ENCODE results near the gene C17orf50. TPM values are rescaled to one million over a fixed set of nuclear protein-coding genes. Genes with fewer than 3 reads are reported as not detected.
A peak's percentile ranks its signal among the peaks of the same experiment; 100 is the strongest.
"Not testable (repeated sequence)": the region's sequence is repeated elsewhere in the genome, so short reads cannot be mapped to it uniquely, and the experiment has no call there.

Gene C17orf50
- total RNA-seq, 2 experiments from 2014 or later = not detected

DNA sequence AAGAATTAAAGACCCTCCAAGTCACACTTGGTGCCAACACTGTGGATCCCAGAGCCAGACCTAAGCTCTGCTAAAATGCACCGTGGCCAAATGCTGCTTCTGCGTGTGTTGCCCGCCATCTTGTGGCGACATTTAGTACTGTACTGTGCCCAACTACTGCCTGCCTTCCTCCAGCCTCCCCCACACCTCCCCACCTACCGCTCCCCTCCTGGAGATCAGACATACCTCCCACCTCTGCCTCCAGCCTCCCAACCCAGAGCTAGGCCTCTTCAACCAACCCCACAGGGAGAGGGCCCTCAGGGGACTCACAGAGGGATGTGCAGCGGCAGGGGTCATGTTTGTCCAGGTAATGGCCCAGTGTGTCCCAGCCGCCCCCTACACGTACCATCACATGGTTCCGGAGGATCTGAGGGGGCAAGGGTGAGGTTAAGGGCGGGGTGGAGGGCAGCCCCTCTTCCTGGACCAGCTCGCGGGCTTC, 13.1 kb upstream of the C17orf50 start:
- Mint-ChIP-seq H3K4me3 (no peak overlapping the region), H3K4me1 (ENCODE audit: low read depth) (peaks cover 15% of the 10 kb centered on the region), H3K27ac (no peak overlapping the region), H3K9me3 (no peaks in the 10 kb centered on the region), H3K27me3 (ENCODE audit: low read depth) (peaks cover 42% of the 10 kb centered on the region), H3K36me3 (ENCODE audit: low read depth) (no peaks in the 10 kb centered on the region)
- intact Hi-C loops (cut with micrococcal nuclease) = loop anchor here (1.0 to 10.0 kb wide), 6 partner anchors 134 to 749 kb away; partner anchors contain the start of gene SLFN12L
- CTCF ChIA-PET = interaction anchor here (0.6 to 5.4 kb wide), 36 partner anchors 9 to 1327 kb away, joined by 3 to 53 read pairs (median 4); partner anchors contain the start of genes C17orf50 and RASL10B
- peak; percentile 89 for DNase-seq

- CTCF ChIA-PET = interaction anchor here (0.5 to 5.4 kb wide), 10 partner anchors 8 to 629 kb away, joined by 4 to 53 read pairs (median 6); partner anchors contain the start of genes RAD51D and RASL10B
- H3K9me3 Mint-ChIP-seq = no peaks in the 10 kb centered on the region
Measured at GRCh38 chr17:35748341-35748841, 12.3 kb upstream of the C17orf50 start.

GRCh38 chr17:35748979-35749378, 11.7 kb upstream of the C17orf50 start:
- Mint-ChIP-seq H3K4me1 (ENCODE audit: low read depth) (peaks cover 15% of the 10 kb centered on the region), H3K27me3 (ENCODE audit: low read depth) (peaks cover 38% of the 10 kb centered on the region), H3K27ac (no peak overlapping the region), H3K9me3 (no peaks in the 10 kb centered on the region), H3K36me3 (ENCODE audit: low read depth) (no peaks in the 10 kb centered on the region), H3K4me3 (no peak overlapping the region)
- no peak for DNase-seq
- CTCF ChIA-PET = interaction anchor here (0.5 to 5.4 kb wide), 8 partner anchors 9 to 630 kb away, joined by 4 to 53 read pairs (median 6); partner anchors contain the start of genes RAD51D and RASL10B
- intact Hi-C loops (cut with micrococcal nuclease) = loop anchor here (10.0 kb wide), 1 partner anchor 214 kb away; the partner anchor contains the start of gene SLFN12L

More at GRCh38 chr17:35748341-35748841, 12.3 kb upstream of the C17orf50 start:
- H3K27me3 Mint-ChIP-seq (ENCODE audit: low read depth) = peaks cover 40% of the 10 kb centered on the region
- no peak overlapping the region for H3K27ac Mint-ChIP-seq
- no peaks in the 10 kb centered on the region for H3K36me3 Mint-ChIP-seq (ENCODE audit: low read depth)
- H3K4me3 Mint-ChIP-seq = no peak overlapping the region
- intact Hi-C loops (cut with micrococcal nuclease) = loop anchor here (10.0 kb wide), 1 partner anchor 214 kb away; the partner anchor contains the start of gene SLFN12L
- no peak for DNase-seq
- H3K4me1 Mint-ChIP-seq (ENCODE audit: low read depth) = peaks cover 15% of the 10 kb centered on the region

DNA sequence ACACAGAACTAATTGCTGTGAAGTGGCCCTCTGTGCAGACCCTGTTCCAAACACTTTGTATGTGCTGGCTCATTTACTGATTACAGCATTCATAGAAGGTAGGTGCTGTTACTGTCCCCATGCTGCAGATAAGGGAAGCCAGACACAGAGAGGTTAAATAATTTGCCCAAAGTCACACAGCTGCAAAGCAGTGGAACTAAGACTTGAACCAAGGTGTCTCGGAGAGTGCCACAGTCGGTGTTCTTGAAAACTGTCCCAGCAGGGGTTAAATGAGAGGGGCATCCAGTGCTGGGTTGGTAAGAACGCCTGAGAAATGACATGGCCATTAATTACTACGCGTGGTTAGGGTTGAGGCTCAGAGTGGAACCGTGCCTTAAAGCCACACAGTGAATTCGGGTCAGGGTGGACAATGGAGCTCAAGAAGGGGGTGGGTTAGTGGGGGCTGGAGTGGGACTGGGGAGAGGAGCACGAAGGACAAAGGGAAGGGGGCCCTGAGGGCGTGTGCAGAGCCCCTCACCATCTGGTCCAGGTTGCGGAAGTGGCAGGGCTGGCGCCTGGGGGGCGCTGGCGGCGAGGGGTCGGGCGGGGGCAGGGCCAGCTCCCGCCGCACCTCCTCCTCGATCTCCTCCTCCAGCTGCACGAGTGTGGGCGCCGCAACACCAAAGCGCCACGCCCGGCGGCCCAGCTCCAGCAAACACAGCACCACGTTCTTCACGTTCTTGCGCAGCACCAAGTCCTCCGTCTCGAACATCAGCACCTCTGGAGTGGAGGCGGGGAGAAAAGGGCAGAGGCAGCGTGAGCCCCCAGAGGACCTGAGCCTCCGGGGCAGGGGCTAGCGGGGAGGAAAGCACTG, 10.9 kb upstream of the C17orf50 start:
- DNase-seq = no peak

GRCh38 chr17:35750526-35751395, 9.9 kb upstream of the C17orf50 start:
- Mint-ChIP-seq H3K27ac (no peak overlapping the region), H3K27me3 (ENCODE audit: low read depth) (peaks cover 33% of the 10 kb centered on the region), H3K4me3 (no peak overlapping the region), H3K36me3 (ENCODE audit: low read depth) (no peaks in the 10 kb centered on the region), H3K4me1 (ENCODE audit: low read depth) (peaks cover 15% of the 10 kb centered on the region), H3K9me3 (no peaks in the 10 kb centered on the region)
- CTCF ChIA-PET = interaction anchor here (0.6 to 5.4 kb wide), 5 partner anchors 9 to 579 kb away, joined by 3 to 53 read pairs (median 4); no protein-coding TSS in a partner anchor
- DNase-seq = no peak
- intact Hi-C loops (cut with micrococcal nuclease) = no loop called here

More for the DNA sequence above, 10.9 kb upstream of the C17orf50 start:
- Mint-ChIP-seq H3K27ac (no peak overlapping the region), H3K36me3 (ENCODE audit: low read depth) (no peaks in the 10 kb centered on the region), H3K4me3 (no peak overlapping the region), H3K4me1 (ENCODE audit: low read depth) (peaks cover 15% of the 10 kb centered on the region), H3K27me3 (ENCODE audit: low read depth) (peaks cover 33% of the 10 kb centered on the region), H3K9me3 (no peaks in the 10 kb centered on the region)
- intact Hi-C loops (cut with micrococcal nuclease) = loop anchor here (10.0 kb wide), 1 partner anchor 215 kb away; the partner anchor contains the start of gene SLFN12L
- CTCF ChIA-PET = interaction anchor here (0.6 to 5.4 kb wide), 6 partner anchors 8 to 578 kb away, joined by 3 to 53 read pairs (median 4); no protein-coding TSS in a partner anchor

DNA sequence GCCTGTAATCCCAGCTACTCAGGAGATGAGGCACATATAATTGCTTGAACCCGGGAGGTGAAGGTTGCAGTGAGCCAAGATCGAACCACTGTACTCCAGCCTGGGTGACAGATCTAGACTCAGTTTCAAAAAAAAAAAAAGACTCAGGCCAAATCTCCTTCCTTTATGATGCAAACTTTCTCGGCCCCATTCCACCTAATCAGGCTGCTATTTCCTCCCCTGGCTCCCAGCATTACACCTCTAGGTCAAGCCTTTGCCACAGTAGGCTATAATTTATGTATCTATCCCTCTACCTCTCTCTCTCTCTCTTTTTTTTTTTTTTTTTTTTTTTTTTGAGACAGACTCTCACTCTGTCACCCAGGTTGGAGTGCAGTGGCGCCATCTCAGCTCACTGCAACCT, 9.1 kb upstream of the C17orf50 start:
- DNase-seq; intact Hi-C loops (cut with micrococcal nuclease); H3K27ac Mint-ChIP-seq; H3K9me3 Mint-ChIP-seq; H3K4me3 Mint-ChIP-seq; H3K36me3 Mint-ChIP-seq (ENCODE audit: low read depth): not testable (repeated sequence)
- Mint-ChIP-seq H3K4me1 (ENCODE audit: low read depth) (peaks cover 15% of the 10 kb centered on the region), H3K27me3 (ENCODE audit: low read depth) (peaks cover 33% of the 10 kb centered on the region)
- CTCF ChIA-PET = interaction anchor here (0.6 kb wide), 1 partner anchor 34 kb away, joined by 4 read pairs; no protein-coding TSS in a partner anchor

- peaks cover 33% of the 10 kb centered on the region for H3K27me3 Mint-ChIP-seq (ENCODE audit: low read depth)
- H3K4me1 Mint-ChIP-seq (ENCODE audit: low read depth) = peaks cover 15% of the 10 kb centered on the region
- no peaks in the 10 kb centered on the region for H3K9me3 Mint-ChIP-seq
- no peak overlapping the region for H3K27ac Mint-ChIP-seq
- intact Hi-C loops (cut with micrococcal nuclease) = no loop called here
- no peaks in the 10 kb centered on the region for H3K36me3 Mint-ChIP-seq (ENCODE audit: low read depth)
- H3K4me3 Mint-ChIP-seq = no peak overlapping the region
- CTCF ChIA-PET = interaction anchor here (1.3 kb wide), 1 partner anchor 12 kb away, joined by 3 read pairs; no protein-coding TSS in a partner anchor
- DNase-seq = no peak
Measured at GRCh38 chr17:35752471-35752870, 8.2 kb upstream of the C17orf50 start.

GRCh38 chr17:35752945-35753764, 7.5 kb upstream of the C17orf50 start, which contains the start of gene GAS2L2:
Gene GAS2L2 (minus strand): TSS chr17:35753239. CDS start chr17:35752850, 389 bp downstream.
- no peak within 1 kb of the TSS for H3K4me3 Mint-ChIP-seq
- peaks cover 13% of the 10 kb centered on the region for H3K4me1 Mint-ChIP-seq (ENCODE audit: low read depth)
- peaks cover 33% of the 10 kb centered on the region for H3K27me3 Mint-ChIP-seq (ENCODE audit: low read depth)

DNA sequence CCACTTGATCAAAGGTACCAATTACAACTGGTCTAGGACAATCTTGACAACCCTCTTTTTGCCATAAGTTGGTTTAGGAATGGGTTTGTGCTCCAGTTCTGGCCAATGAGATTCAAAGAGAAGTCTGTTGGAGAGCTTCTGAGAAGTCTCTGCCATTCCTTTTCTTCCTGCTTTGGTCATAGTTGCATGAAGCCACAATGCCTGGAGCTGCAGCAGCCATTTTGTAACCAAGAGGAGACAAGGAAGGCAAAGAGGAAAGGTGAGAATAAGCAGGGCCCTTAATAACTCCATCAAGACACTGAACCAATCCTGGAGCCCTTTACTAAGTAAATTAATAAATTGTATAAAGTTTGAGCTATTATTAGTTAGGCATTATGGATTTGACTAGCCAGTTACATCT, 3.4 kb upstream of the C17orf50 start:
- DNase-seq = no peak
- Mint-ChIP-seq H3K36me3 (ENCODE audit: low read depth) (no peaks in the 10 kb centered on the region), H3K4me1 (ENCODE audit: low read depth) (no peaks in the 10 kb centered on the region), H3K27me3 (ENCODE audit: low read depth) (no peaks in the 10 kb centered on the region), H3K4me3 (no peak overlapping the region), H3K27ac (no peak overlapping the region), H3K9me3 (no peaks in the 10 kb centered on the region)
- CTCF ChIA-PET = interaction anchor here (0.8 to 3.3 kb wide), 6 partner anchors 8 to 48 kb away, joined by 3 to 12 read pairs (median 4); no protein-coding TSS in a partner anchor
- intact Hi-C loops (cut with micrococcal nuclease) = no loop called here

More at GRCh38 chr17:35752945-35753764, 7.5 kb upstream of the C17orf50 start, which contains the start of gene GAS2L2:
- Mint-ChIP-seq H3K27ac (no peak within 1 kb of the TSS), H3K36me3 (ENCODE audit: low read depth) (no peaks in the 10 kb centered on the region), H3K9me3 (no peaks in the 10 kb centered on the region)
- intact Hi-C loops (cut with micrococcal nuclease) = no loop called here
- CTCF ChIA-PET = interaction anchor here (1.3 kb wide), 1 partner anchor 11 kb away, joined by 3 read pairs; no protein-coding TSS in a partner anchor
- no peak for DNase-seq

DNA sequence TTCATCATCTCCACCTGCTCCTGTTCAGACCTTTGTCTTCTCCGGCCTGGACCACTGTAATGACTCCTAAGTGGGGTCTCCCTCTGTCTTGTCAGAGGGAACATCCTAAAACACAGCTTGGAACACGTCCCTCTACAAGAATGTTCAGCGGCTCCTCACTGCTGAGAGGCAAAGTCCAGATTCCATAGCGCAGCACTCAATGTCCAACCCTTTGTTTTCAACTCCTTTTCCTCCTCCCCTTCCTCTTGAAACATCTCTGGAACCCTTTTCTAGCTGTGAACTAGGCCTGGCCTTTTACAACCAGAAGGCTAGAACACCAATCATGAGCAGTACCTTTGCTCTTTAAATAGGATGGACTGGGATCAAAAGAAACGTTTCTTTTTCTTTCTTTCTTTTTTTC, 914 bp downstream of the C17orf50 start:
- no peak overlapping the region for H3K4me3 Mint-ChIP-seq
- DNase-seq = no peak
- intact Hi-C loops (cut with micrococcal nuclease) = no loop called here
- no peak overlapping the region for H3K27ac Mint-ChIP-seq
- H3K9me3 Mint-ChIP-seq = no peaks in the 10 kb centered on the region
- CTCF ChIA-PET = interaction anchor here (12.5 kb wide), 1 partner anchor 47 kb away, joined by 284 read pairs; the partner anchor contains the start of gene TAF15
- H3K36me3 Mint-ChIP-seq (ENCODE audit: low read depth) = no peaks in the 10 kb centered on the region
- peaks cover 8% of the 10 kb centered on the region for H3K4me1 Mint-ChIP-seq (ENCODE audit: low read depth)
- H3K27me3 Mint-ChIP-seq (ENCODE audit: low read depth) = no peaks in the 10 kb centered on the region

All from activated naive CD4-positive, alpha-beta T cell treated with anti-CD3 and anti-CD28 coated beads for 36 hours (primary cell).